HCT116 (cell line): ENCODE results near the gene HEATR5B. TPM values are rescaled to one million over a fixed set of nuclear protein-coding genes. Genes with fewer than 3 reads are reported as not detected.

ENCODE experiments used
- ATAC-seq: fragments of 200-7000 bp; cut with Tn5 transposase; 2 replicates; pipeline ENCODE4 v1.9.1; 2020; ENCODE audit warnings: mild to moderate bottlenecking, moderate library complexity
- BruUV-seq: library from RNA; stranded (reverse); fragments of 400-500 nt; replicated peaks from 2 replicates; lab custom pipeline; 2021; lab: Mats Ljungman, UMichigan
- CTCF ChIA-PET: fragments of 300-600 bp; sonication (Branson Sonifier 250); formaldehyde crosslinking; loops from one replicate; lab custom pipeline; 2021; ENCODE audit warnings: antibody characterized with exemption; lab: Charles Lee
- POLR2A ChIA-PET: fragments of 300-600, 350-600 bp; sonication (Branson Sonifier 250); formaldehyde crosslinking; loops from one replicate; lab custom pipeline; 2021; ENCODE audit warnings: antibody characterized with exemption; lab: Charles Lee
- RAD21 ChIA-PET, 2 experiments: fragments of 300-600 bp; sonication (Branson Sonifier 250); formaldehyde crosslinking; loops; one replicate each; lab custom pipeline; 2023; ENCODE audit warnings: low total read pairs in 2 of 2; ENCODE audit not compliant: uncharacterized antibody in 2 of 2, unreplicated experiment in 2 of 2, low non-redundant PET in 1 of 2; lab: Charles Lee
- DNase-seq: peaks from one replicate; pipeline ENCODE4 v3.0.0-alpha.2; 2010; ENCODE audit warnings: low read depth, low spot score
- H2AFZ ChIP-seq: fragments of 200-600 bp; shearing (Covaris generic), sonication (generic); 2 replicates; pipeline ENCODE4 v1.6.1; 2017; ENCODE audit warnings: low read depth, mixed run types, mixed read lengths, antibody characterized with exemption, low read length; ENCODE audit not compliant: poor library complexity, severe bottlenecking
- H3K27ac ChIP-seq: 2 replicates; pipeline ENCODE4 v1.5.1; 2012; ENCODE audit warnings: low read depth, low read length
- H3K27me3 ChIP-seq: fragments of 200-600 bp; sonication (generic); 2 replicates; pipeline ENCODE4 v1.6.1; 2016; ENCODE audit warnings: mixed run types, low read length, mixed read lengths; ENCODE audit not compliant: insufficient read depth
- H3K36me3 ChIP-seq, 2 experiments: fragments of 200-500 bp in 1 of 2; fragments of 200-600 bp in 1 of 2; sonication (Bioruptor generic) in 1 of 2; sonication (generic) in 1 of 2; 2 replicates each; pipeline versions ENCODE4 v1.5.1 to v1.6.1; 2014 to 2016; ENCODE audit warnings: low read length in 2 of 2, inconsistent platforms in 1 of 2, mixed read lengths in 1 of 2, mixed run types in 1 of 2; ENCODE audit not compliant: insufficient read depth in 2 of 2, control insufficient read depth in 1 of 2
- H3K4me1 ChIP-seq, 2 experiments: fragments of 200-600 bp in 1 of 2; sonication (generic) in 1 of 2; 2 replicates each; pipeline versions ENCODE4 v1.5.1 to v1.6.1; 2012 to 2017; ENCODE audit warnings: low read length in 2 of 2, inconsistent platforms in 1 of 2, mild to moderate bottlenecking in 1 of 2, mixed read lengths in 1 of 2, mixed run types in 1 of 2, moderate library complexity in 1 of 2; ENCODE audit not compliant: insufficient read depth in 2 of 2, control insufficient read depth in 1 of 2
- H3K4me2 ChIP-seq: fragments of 200-600 bp; sonication (generic); 2 replicates; pipeline ENCODE4 v1.6.1; 2017; ENCODE audit warnings: mixed run types, low read length, mixed read lengths
- H3K4me3 ChIP-seq, 2 experiments: fragments of 200-600 bp in 1 of 2; sonication (generic) in 1 of 2; replicated peaks in 1 of 2; 2 replicates each; pipeline ENCODE4 v1.5.1; 2011 to 2016; ENCODE audit warnings: low read length in 2 of 2, control low read depth in 1 of 2, low read depth in 1 of 2, mild to moderate bottlenecking in 1 of 2, mixed read lengths in 1 of 2, mixed run types in 1 of 2
- H3K79me2 ChIP-seq: fragments of 200-600 bp; sonication (generic); 2 replicates; pipeline ENCODE4 v1.6.1; 2017; ENCODE audit warnings: mild to moderate bottlenecking, mixed run types, low read length, moderate library complexity, mixed read lengths; ENCODE audit not compliant: insufficient read depth
- H3K9ac ChIP-seq: fragments of 200-600 bp; sonication (generic); 2 replicates; pipeline ENCODE4 v1.6.1; 2016; ENCODE audit warnings: low read length, mixed read lengths
- H3K9me2 ChIP-seq: fragments of 200-600 bp; sonication (generic), shearing (Covaris generic); 2 replicates; pipeline ENCODE4 v1.6.1; 2017; ENCODE audit warnings: mixed run types, mild to moderate bottlenecking, moderate library complexity; ENCODE audit not compliant: insufficient read depth
- H3K9me3 ChIP-seq, 2 experiments: fragments of 200-500 bp in 1 of 2; fragments of 200-600 bp in 1 of 2; sonication (Bioruptor generic) in 1 of 2; sonication (generic) in 1 of 2; 2 replicates each; pipeline ENCODE4 v1.6.1; 2014 to 2017; ENCODE audit warnings: low read length in 2 of 2, mixed read lengths in 2 of 2, inconsistent platforms in 1 of 2, low read depth in 1 of 2, mild to moderate bottlenecking in 1 of 2, mixed run types in 1 of 2, moderate library complexity in 1 of 2; ENCODE audit not compliant: control insufficient read depth in 1 of 2, insufficient read depth in 1 of 2
- H4K20me1 ChIP-seq: fragments of 200-600 bp; sonication (generic), shearing (Covaris generic); 2 replicates; pipeline ENCODE4 v1.6.1; 2017; ENCODE audit warnings: mixed run types, mild to moderate bottlenecking, moderate library complexity; ENCODE audit not compliant: insufficient read depth
- CBX3 ChIP-seq: IDR thresholded peaks from 2 replicates; pipeline ENCODE4 v1.6.1; 2012; ENCODE audit warnings: low read depth
- CEBPB ChIP-seq: IDR thresholded peaks from 2 replicates; pipeline ENCODE4 v1.6.1; 2012; ENCODE audit warnings: low read depth
- EGR1 ChIP-seq: IDR thresholded peaks from 2 replicates; pipeline ENCODE4 v1.6.1; 2012; ENCODE audit warnings: low read depth
- EZH2 ChIP-seq: fragments of 200-600 bp; sonication (generic); IDR thresholded peaks from 2 replicates; pipeline ENCODE4 v1.6.1; 2017; ENCODE audit warnings: antibody characterized with exemption, mixed run types
- FOSL1 ChIP-seq: IDR thresholded peaks from 2 replicates; pipeline ENCODE4 v1.6.1; 2012; ENCODE audit warnings: low read depth
- JUND ChIP-seq: IDR thresholded peaks from 2 replicates; pipeline ENCODE4 v1.6.1; 2012
- POLR2AphosphoS5 ChIP-seq: IDR thresholded peaks from 2 replicates; pipeline ENCODE4 v1.6.1; 2011; ENCODE audit warnings: mild to moderate bottlenecking, low read depth, low read length, moderate library complexity
- RAD21 ChIP-seq: IDR thresholded peaks from 2 replicates; pipeline ENCODE4 v1.6.1; 2012; ENCODE audit warnings: low read depth, mild to moderate bottlenecking
- SP1 ChIP-seq: IDR thresholded peaks from 2 replicates; pipeline ENCODE4 v1.6.1; 2012; ENCODE audit warnings: low read depth
- SRF ChIP-seq: IDR thresholded peaks from 2 replicates; pipeline ENCODE4 v1.6.1; 2012; ENCODE audit warnings: low read depth
- TCF7L2 ChIP-seq: IDR thresholded peaks from 2 replicates; pipeline ENCODE4 v1.7.0; 2011; ENCODE audit warnings: borderline replicate concordance, inconsistent platforms; ENCODE audit not compliant: insufficient read depth, insufficient read length; ENCODE audit errors: extremely low read depth
- ZFX ChIP-seq: fragments of 450-650 bp; IDR thresholded peaks from 2 replicates; pipeline ENCODE4 v1.6.1; 2017
- ZNF274 ChIP-seq: fragments of 200-500 bp; sonication (Bioruptor generic); IDR thresholded peaks from 2 replicates; pipeline ENCODE4 v1.6.1; 2014; ENCODE audit warnings: mild to moderate bottlenecking, low read depth, low read length, inconsistent platforms
- intact Hi-C: fragments of 100-400 bp; cut with micrococcal nuclease; formaldehyde crosslinking; loops from 2 replicates; pipeline ENCODE4 v1.10.0; 2022
- total RNA-seq: library from RNA; stranded (reverse); gene quantifications from one replicate; pipeline ENCODE4 v1.2.1, GENCODE V29; 2021; ENCODE audit not compliant: unreplicated experiment
- TF ChIP-seq, protein P1 (sequence below): IDR thresholded peaks from 2 replicates; pipeline ENCODE4 v1.6.1; 2012
- TF ChIP-seq, protein P2 (sequence below): IDR thresholded peaks from 2 replicates; pipeline ENCODE4 v1.6.1; 2012
- TF ChIP-seq, protein P3 (sequence below): IDR thresholded peaks from 2 replicates; pipeline ENCODE4 v1.6.1; 2011; ENCODE audit warnings: mild to moderate bottlenecking, low read length, moderate library complexity; ENCODE audit not compliant: insufficient replicate concordance; ENCODE audit errors: extremely low read depth
- TF ChIP-seq, protein P4 (sequence below): IDR thresholded peaks from 2 replicates; pipeline ENCODE4 v1.6.1; 2012; ENCODE audit warnings: low read depth
- TF ChIP-seq, protein P5 (sequence below), 3 experiments: fragments of 200-600 bp in 1 of 3; sonication (generic) in 1 of 3; IDR thresholded peaks in 2 of 3; conservative IDR thresholded peaks in 1 of 3; 2 replicates each; pipeline ENCODE4 v1.5.1; 2012 to 2017; ENCODE audit warnings: low read depth in 2 of 3, low read length in 2 of 3, antibody characterized with exemption in 1 of 3, borderline replicate concordance in 1 of 3, control low read depth in 1 of 3, mild to moderate bottlenecking in 1 of 3, mixed read lengths in 1 of 3, mixed run types in 1 of 3, moderate library complexity in 1 of 3; ENCODE audit not compliant: insufficient read depth in 1 of 3

Gene HEATR5B
- total RNA-seq, 1 experiment from 2014 or later = 10.6 TPM

DNA sequence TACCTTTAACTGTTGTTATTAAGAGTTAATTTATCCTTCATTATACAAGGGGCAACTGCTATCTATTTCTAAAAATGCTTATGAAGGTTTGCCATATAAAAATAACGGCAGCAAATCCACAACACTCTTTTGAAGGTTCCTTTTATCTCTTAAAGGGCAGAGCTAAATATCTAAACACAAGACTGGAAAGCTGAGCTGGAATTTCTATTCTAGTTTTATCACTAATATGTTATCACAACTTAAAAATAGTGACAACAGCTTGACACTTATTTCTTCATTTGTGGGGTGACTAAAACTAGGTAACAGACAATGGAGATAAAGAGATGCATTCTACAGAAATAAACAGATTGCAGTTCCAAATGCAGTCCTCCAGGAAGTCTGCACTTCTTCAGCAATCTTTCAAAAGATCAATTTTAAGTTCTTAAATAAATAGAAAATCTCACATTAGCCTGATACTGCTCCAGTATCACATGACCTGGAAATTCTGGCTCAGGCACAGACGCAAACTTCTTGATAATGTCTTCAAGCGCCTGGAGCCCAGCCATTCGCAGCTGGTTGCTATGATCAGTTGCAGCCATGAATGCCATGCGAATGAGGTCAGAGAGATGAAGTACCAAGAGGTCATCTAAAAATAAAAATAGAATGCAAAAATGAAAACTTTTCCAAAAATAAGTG lies 63.8 kb downstream of the HEATR5B start:
- ChIA-PET CTCF (no interaction called here), POLR2A (no interaction called here), RAD21 (no interaction called here)
- intact Hi-C loops = no loop called here
- ATAC-seq = no peak
- H4K20me1 ChIP-seq = no peaks in the 10 kb centered on the region
- no peak for DNase-seq
- H2AFZ ChIP-seq = no peak overlapping the region
- H3K9me2 ChIP-seq = no peaks in the 10 kb centered on the region
- BruUV-seq = no TSS peak
- H3K9me3 ChIP-seq = no peaks in the 10 kb centered on the region
- no peak overlapping the region for H3K4me3 ChIP-seq
- no peaks in the 10 kb centered on the region for H3K27me3 ChIP-seq
- no peaks in the 10 kb centered on the region for H3K36me3 ChIP-seq
- no peak overlapping the region for H3K9ac ChIP-seq
- no peak overlapping the region for H3K27ac ChIP-seq
- no peak overlapping the region for H3K4me2 ChIP-seq
- TF ChIP-seq JUND (no peak), CEBPB (no peak), SP1 (no peak), CBX3 (no peak), TCF7L2 (no peak), FOSL1 (no peak), EGR1 (no peak), POLR2AphosphoS5 (no peak), RAD21 (no peak), ZNF274 (no peak), EZH2 (no peak), SRF (no peak), ZFX (no peak)
- TF ChIP-seq, protein P1, sequence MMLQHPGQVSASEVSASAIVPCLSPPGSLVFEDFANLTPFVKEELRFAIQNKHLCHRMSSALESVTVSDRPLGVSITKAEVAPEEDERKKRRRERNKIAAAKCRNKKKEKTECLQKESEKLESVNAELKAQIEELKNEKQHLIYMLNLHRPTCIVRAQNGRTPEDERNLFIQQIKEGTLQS = no peak
- TF ChIP-seq, protein P2, sequence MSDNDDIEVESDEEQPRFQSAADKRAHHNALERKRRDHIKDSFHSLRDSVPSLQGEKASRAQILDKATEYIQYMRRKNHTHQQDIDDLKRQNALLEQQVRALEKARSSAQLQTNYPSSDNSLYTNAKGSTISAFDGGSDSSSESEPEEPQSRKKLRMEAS = no peak
- TF ChIP-seq, protein P3, sequence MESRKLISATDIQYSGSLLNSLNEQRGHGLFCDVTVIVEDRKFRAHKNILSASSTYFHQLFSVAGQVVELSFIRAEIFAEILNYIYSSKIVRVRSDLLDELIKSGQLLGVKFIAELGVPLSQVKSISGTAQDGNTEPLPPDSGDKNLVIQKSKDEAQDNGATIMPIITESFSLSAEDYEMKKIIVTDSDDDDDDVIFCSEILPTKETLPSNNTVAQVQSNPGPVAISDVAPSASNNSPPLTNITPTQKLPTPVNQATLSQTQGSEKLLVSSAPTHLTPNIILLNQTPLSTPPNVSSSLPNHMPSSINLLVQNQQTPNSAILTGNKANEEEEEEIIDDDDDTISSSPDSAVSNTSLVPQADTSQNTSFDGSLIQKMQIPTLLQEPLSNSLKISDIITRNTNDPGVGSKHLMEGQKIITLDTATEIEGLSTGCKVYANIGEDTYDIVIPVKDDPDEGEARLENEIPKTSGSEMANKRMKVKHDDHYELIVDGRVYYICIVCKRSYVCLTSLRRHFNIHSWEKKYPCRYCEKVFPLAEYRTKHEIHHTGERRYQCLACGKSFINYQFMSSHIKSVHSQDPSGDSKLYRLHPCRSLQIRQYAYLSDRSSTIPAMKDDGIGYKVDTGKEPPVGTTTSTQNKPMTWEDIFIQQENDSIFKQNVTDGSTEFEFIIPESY = no peak
- TF ChIP-seq, protein P4, sequence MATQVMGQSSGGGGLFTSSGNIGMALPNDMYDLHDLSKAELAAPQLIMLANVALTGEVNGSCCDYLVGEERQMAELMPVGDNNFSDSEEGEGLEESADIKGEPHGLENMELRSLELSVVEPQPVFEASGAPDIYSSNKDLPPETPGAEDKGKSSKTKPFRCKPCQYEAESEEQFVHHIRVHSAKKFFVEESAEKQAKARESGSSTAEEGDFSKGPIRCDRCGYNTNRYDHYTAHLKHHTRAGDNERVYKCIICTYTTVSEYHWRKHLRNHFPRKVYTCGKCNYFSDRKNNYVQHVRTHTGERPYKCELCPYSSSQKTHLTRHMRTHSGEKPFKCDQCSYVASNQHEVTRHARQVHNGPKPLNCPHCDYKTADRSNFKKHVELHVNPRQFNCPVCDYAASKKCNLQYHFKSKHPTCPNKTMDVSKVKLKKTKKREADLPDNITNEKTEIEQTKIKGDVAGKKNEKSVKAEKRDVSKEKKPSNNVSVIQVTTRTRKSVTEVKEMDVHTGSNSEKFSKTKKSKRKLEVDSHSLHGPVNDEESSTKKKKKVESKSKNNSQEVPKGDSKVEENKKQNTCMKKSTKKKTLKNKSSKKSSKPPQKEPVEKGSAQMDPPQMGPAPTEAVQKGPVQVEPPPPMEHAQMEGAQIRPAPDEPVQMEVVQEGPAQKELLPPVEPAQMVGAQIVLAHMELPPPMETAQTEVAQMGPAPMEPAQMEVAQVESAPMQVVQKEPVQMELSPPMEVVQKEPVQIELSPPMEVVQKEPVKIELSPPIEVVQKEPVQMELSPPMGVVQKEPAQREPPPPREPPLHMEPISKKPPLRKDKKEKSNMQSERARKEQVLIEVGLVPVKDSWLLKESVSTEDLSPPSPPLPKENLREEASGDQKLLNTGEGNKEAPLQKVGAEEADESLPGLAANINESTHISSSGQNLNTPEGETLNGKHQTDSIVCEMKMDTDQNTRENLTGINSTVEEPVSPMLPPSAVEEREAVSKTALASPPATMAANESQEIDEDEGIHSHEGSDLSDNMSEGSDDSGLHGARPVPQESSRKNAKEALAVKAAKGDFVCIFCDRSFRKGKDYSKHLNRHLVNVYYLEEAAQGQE = no peak
- TF ChIP-seq, protein P5, sequence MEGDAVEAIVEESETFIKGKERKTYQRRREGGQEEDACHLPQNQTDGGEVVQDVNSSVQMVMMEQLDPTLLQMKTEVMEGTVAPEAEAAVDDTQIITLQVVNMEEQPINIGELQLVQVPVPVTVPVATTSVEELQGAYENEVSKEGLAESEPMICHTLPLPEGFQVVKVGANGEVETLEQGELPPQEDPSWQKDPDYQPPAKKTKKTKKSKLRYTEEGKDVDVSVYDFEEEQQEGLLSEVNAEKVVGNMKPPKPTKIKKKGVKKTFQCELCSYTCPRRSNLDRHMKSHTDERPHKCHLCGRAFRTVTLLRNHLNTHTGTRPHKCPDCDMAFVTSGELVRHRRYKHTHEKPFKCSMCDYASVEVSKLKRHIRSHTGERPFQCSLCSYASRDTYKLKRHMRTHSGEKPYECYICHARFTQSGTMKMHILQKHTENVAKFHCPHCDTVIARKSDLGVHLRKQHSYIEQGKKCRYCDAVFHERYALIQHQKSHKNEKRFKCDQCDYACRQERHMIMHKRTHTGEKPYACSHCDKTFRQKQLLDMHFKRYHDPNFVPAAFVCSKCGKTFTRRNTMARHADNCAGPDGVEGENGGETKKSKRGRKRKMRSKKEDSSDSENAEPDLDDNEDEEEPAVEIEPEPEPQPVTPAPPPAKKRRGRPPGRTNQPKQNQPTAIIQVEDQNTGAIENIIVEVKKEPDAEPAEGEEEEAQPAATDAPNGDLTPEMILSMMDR (IDR thresholded peaks at IDR 0.05 in 2 of 3, conservative IDR thresholded peaks at IDR 0.05 in 1 of 3; ENCODE audit: borderline replicate concordance in 1 of 3, insufficient read depth in 1 of 3, low read depth in 2 of 3, low read length in 2 of 3) = no peak
- no peaks in the 10 kb centered on the region for H3K79me2 ChIP-seq
- no peaks in the 10 kb centered on the region for H3K4me1 ChIP-seq
